C4-2B (cell line): Measurements from ENCODE around the gene C4orf50.

Source experiments
- ZFX ChIP-seq: fragments of 450-650 bp; IDR thresholded peaks from 2 replicates; pipeline ENCODE4 v1.6.1; 2017
- TF ChIP-seq, protein P1 (sequence below): fragments of 450-650 bp; conservative IDR thresholded peaks from 2 replicates; pipeline ENCODE4 v1.5.1; 2017; ENCODE audit warnings: mild to moderate bottlenecking

GRCh38 chr4:5971078-5971450, 47.2 kb downstream of the C4orf50 start:
- TF ChIP-seq, protein P1, sequence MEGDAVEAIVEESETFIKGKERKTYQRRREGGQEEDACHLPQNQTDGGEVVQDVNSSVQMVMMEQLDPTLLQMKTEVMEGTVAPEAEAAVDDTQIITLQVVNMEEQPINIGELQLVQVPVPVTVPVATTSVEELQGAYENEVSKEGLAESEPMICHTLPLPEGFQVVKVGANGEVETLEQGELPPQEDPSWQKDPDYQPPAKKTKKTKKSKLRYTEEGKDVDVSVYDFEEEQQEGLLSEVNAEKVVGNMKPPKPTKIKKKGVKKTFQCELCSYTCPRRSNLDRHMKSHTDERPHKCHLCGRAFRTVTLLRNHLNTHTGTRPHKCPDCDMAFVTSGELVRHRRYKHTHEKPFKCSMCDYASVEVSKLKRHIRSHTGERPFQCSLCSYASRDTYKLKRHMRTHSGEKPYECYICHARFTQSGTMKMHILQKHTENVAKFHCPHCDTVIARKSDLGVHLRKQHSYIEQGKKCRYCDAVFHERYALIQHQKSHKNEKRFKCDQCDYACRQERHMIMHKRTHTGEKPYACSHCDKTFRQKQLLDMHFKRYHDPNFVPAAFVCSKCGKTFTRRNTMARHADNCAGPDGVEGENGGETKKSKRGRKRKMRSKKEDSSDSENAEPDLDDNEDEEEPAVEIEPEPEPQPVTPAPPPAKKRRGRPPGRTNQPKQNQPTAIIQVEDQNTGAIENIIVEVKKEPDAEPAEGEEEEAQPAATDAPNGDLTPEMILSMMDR = no peak
- TF ChIP-seq ZFX = no peak
